HG02938 (cell line): ENCODE results near the gene PYGO1.
A peak's percentile ranks its signal among the peaks of the same experiment; 100 is the strongest.
"Not testable (repeated sequence)": the region's sequence is repeated elsewhere in the genome, so short reads cannot be mapped to it uniquely, and the experiment has no call there.

ENCODE experiments used
- ATAC-seq: cut with Tn5 transposase; IDR thresholded peaks from one replicate; pipeline ENCODE4 v1.9.1; 2021; ENCODE audit warnings: mild to moderate bottlenecking, moderate library complexity; ENCODE audit not compliant: unreplicated experiment

The PYGO1 gene

GRCh38 chr15:55513621-55514413 lies 74.3 kb downstream of the PYGO1 start:
- not testable (repeated sequence) for ATAC-seq

GRCh38 chr15:55513152-55513551 lies 75.0 kb downstream of the PYGO1 start:
- ATAC-seq, result no peak

GRCh38 chr15:55507567-55507966 lies 80.6 kb downstream of the PYGO1 start:
- ATAC-seq, result no peak

GRCh38 chr15:55505407-55505806 lies 82.7 kb downstream of the PYGO1 start:
- ATAC-seq, result not testable (repeated sequence)

- ATAC-seq, result no peak
Measured at GRCh38 chr15:55499151-55499550, 89.0 kb downstream of the PYGO1 start.

GRCh38 chr15:55498109-55498938 lies 89.8 kb downstream of the PYGO1 start:
- peak; percentile 91 for ATAC-seq

GRCh38 chr15:55496716-55497115 lies 91.4 kb downstream of the PYGO1 start:
- ATAC-seq, result no peak

GRCh38 chr15:55494931-55495330 lies 93.2 kb downstream of the PYGO1 start:
- ATAC-seq, result no peak

DNA sequence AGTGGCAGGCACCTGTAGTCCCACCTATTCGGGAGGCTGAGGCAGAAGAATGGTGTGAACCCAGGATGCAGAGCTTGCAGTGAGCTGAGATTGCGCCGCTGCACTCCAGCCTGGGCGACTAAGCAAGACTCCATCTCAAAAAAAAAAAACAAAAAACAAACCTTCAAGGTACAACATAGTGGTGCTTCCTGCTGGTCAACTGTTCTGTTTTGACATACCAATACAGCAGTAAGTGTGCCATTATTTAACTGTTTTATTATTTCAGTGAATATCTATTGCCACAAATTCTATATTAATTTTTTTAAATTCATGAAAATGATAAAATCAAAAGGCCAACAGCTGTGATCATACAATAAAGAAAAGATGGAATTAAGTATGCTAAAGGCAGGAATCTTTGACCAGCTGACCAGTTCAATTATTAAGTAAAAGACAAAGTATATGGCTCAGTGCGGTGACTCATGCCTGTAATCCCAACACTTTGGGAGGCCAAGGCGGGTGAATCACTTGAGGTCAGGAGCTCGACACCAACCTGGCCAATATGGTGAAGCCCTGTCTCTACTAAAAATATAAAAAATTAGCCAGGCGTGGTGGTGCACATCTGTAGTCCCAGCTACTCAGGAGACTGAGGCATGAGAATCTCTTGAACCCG lies 99.1 kb downstream of the PYGO1 start:
- ATAC-seq, result not testable (repeated sequence)
